K562 (cell line): ENCODE data around the gene RHEB. TPM values are rescaled to one million over a fixed set of nuclear protein-coding genes. Genes with fewer than 3 reads are reported as not detected.
A peak's percentile ranks its signal among the peaks of the same experiment; 100 is the strongest.

Experiments
- CHD2 ChIP-seq: IDR thresholded peaks from 2 replicates; pipeline ENCODE4 v1.6.1; 2011; ENCODE audit warnings: low read depth, low read length
- FOXK2 ChIP-seq, 2 experiments: fragments of 450-650 bp; IDR thresholded peaks in 1 of 2; conservative IDR thresholded peaks in 1 of 2; 2 replicates each; pipeline ENCODE4 v1.6.1; 2016; ENCODE audit warnings: low read depth in 2 of 2, mild to moderate bottlenecking in 1 of 2
- FOXO4 ChIP-seq: fragments of 450-650 bp; formaldehyde crosslinking; IDR thresholded peaks from 2 replicates; pipeline ENCODE4 v1.4.0; 2020; ENCODE audit warnings: mild to moderate bottlenecking, moderate library complexity
- GTF3C2 ChIP-seq: IDR thresholded peaks from 3 replicates; pipeline ENCODE4 v1.6.1; 2011; ENCODE audit warnings: borderline replicate concordance, mild to moderate bottlenecking, moderate library complexity; ENCODE audit not compliant: insufficient read length; ENCODE audit errors: extremely low read depth
- HMG20B ChIP-seq: fragments of 250-450 bp; sonication (Bioruptor Pico); IDR thresholded peaks from 2 replicates; pipeline ENCODE4 v1.5.0; 2021; ENCODE audit warnings: mild to moderate bottlenecking
- HNRNPH1 ChIP-seq: fragments of 200-400 bp; formaldehyde crosslinking; optimal IDR thresholded peaks from 2 replicates; pipeline ENCODE3; 2017; ENCODE audit warnings: low read depth, mild to moderate bottlenecking, low read length, moderate library complexity
- KLF13 ChIP-seq: fragments of 450-650 bp; IDR thresholded peaks from 2 replicates; pipeline ENCODE4 v1.6.1; 2016; ENCODE audit warnings: missing genetic modification characterization, low read depth, mild to moderate bottlenecking, missing compliant biosample characterization, moderate library complexity, borderline replicate concordance
- L3MBTL2 ChIP-seq: fragments of 450-650 bp; IDR thresholded peaks from 2 replicates; pipeline ENCODE4 v1.6.1; 2016; ENCODE audit warnings: mild to moderate bottlenecking, moderate library complexity
- MXI1 ChIP-seq: IDR thresholded peaks from 2 replicates; pipeline ENCODE4 v1.6.1; 2011; ENCODE audit warnings: low read depth, mild to moderate bottlenecking, improper control_type of control experiment, low read length
- NR2C2 ChIP-seq, 2 experiments: fragments of 200-800 bp in 1 of 2; sonication (Bioruptor generic) in 1 of 2; sonication (generic) in 1 of 2; formaldehyde crosslinking in 1 of 2; IDR thresholded peaks; 2 replicates each; pipeline versions ENCODE4 v1.6.1 to v1.8.0; 2016 to 2022; ENCODE audit warnings: mild to moderate bottlenecking in 1 of 2, missing compliant biosample characterization in 1 of 2, missing genetic modification characterization in 1 of 2, missing genetic modification reagents in 1 of 2
- POLR3G ChIP-seq: IDR thresholded peaks from 2 replicates; pipeline ENCODE4 v1.6.1; 2011; ENCODE audit not compliant: insufficient read length, insufficient replicate concordance; ENCODE audit errors: extremely low read depth
- PYGO2 ChIP-seq: fragments of 450-650 bp; IDR thresholded peaks from 2 replicates; pipeline ENCODE4 v1.6.1; 2016; ENCODE audit warnings: mild to moderate bottlenecking, missing genetic modification characterization, moderate library complexity, missing compliant biosample characterization
- RAD51 ChIP-seq: fragments of 450-650 bp; IDR thresholded peaks from 2 replicates; pipeline ENCODE4 v1.7.1; 2016; ENCODE audit warnings: low read depth, mild to moderate bottlenecking, borderline replicate concordance
- SETDB1 ChIP-seq: IDR thresholded peaks from one replicate; pipeline ENCODE4 v1.6.1; 2012; ENCODE audit warnings: low read length, control low read depth, inconsistent platforms
- TRIM24 ChIP-seq, 2 experiments: fragments of 450-650 bp; IDR thresholded peaks; 2 replicates each; pipeline ENCODE4 v1.6.1; 2016
- ZNF609 ChIP-seq: sonication (generic); formaldehyde crosslinking; IDR thresholded peaks from 2 replicates; pipeline ENCODE4 v1.8.1; 2023; ENCODE audit warnings: missing genetic modification reagents, mild to moderate bottlenecking, borderline replicate concordance
- ZNF75A ChIP-seq: fragments of 450-650 bp; formaldehyde crosslinking; IDR thresholded peaks from 2 replicates; pipeline ENCODE4 v1.4.0; 2020; ENCODE audit warnings: mild to moderate bottlenecking
- polyA plus RNA-seq, 8 experiments: library from polyadenylated mRNA; depleted of rRNA in 4 of 8; stranded (reverse) in 5 of 8; unstranded in 3 of 8; fragments of >200 nt; fragmentation: Nextera tagmentation in 2 of 8; fragmentation: Illumina TruSeq in 1 of 8; extraction: Ambion mirVana in 2 of 8; extraction: Trizol in 1 of 8; gene quantifications; 2 replicates each; pipeline versions ENCODE4 v1.2.1 to v1.2.3, GENCODE V29; 2011 to 2014; ENCODE audit warnings: inconsistent platforms in 1 of 8, missing spikeins in 1 of 8
- total RNA-seq, 7 experiments: library from RNA; depleted of rRNA in 6 of 7; stranded (reverse); fragments of >200 nt in 6 of 7; fragmentation: Illumina TruSeq in 2 of 7; extraction: Trizol in 2 of 7; gene quantifications; 2 replicates each; pipeline versions ENCODE4 v1.2.1 to v1.2.3, GENCODE V29; 2011 to 2021; ENCODE audit warnings: low replicate concordance in 1 of 7

RHEB gene
- total and polyA plus RNA-seq, 9 of the 15 experiments (the other 6 are each of a cell fraction or from before 2014, with no cell fraction given): 28.5 to 249 (median 182) TPM

GRCh38 chr7:151518105-151518946 lies 1.4 kb downstream of the RHEB start (continued):
- TF ChIP-seq NR2C2 (CRISPR knock-in tag; IDR thresholded peaks at IDR 0.05) (no peak), NR2C2 (tag; IDR thresholded peaks at IDR 0.05) (no peak), MXI1 (0 out of 2 replicates have a peak, but pooled peaks have one; percentile 20), FOXK2 (conservative IDR thresholded peaks at IDR 0.05 in 1 of 2, IDR thresholded peaks at IDR 0.05 in 1 of 2; ENCODE audit: low read depth in 2 of 2) (0 out of 4 replicates have a peak, but pooled peaks of 1 of the 2 experiments have one; percentile 32), SETDB1 (no peak), L3MBTL2 (peak; percentile 27; the same call in 1 of the 2 replicates), TRIM24 (IDR thresholded peaks at IDR 0.05) (no peak), FOXO4 (CRISPR knock-in tag) (no peak), POLR3G (no peak), RAD51 (no peak), KLF13 (tag) (no peak), GTF3C2 (no peak), CHD2 (no peak; the same call in 1 of the 2 replicates), ZNF75A (CRISPR knock-in tag) (no peak), HMG20B (CRISPR knock-in tag) (no peak), HNRNPH1 (no peak), ZNF609 (CRISPR knock-in tag) (no peak), PYGO2 (no peak)
